ENCODE results near the gene TANC1.

- no peak for TF ChIP-seq CTCF (IDR thresholded peaks at IDR 0.05)
- no peak for TF ChIP-seq POLR2A (IDR thresholded peaks at IDR 0.05)
Observed at GRCh38 chr2:158969715-158970240, 1.3 kb downstream of the TANC1 start.
